GM23248 (cell line): ENCODE measurements around the gene HMGXB4.

Source experiments
- EZH2 ChIP-seq: fragments of 200-600 bp; sonication (generic); IDR thresholded peaks from 2 replicates; pipeline ENCODE4 v1.6.1; 2018; ENCODE audit warnings: antibody characterized with exemption, mild to moderate bottlenecking; ENCODE audit not compliant: insufficient read depth, poor library complexity, severe bottlenecking
- EZH2phosphoT487 ChIP-seq: fragments of 200-600 bp; sonication (generic); IDR thresholded peaks from 2 replicates; pipeline ENCODE4 v1.6.1; 2018; ENCODE audit warnings: antibody characterized with exemption, moderate library complexity, mild to moderate bottlenecking, low read depth; ENCODE audit not compliant: insufficient read depth

GRCh38 chr22:35288116-35288515, 30.8 kb downstream of the HMGXB4 start:
- TF ChIP-seq EZH2phosphoT487 (no peak), EZH2 (no peak)
